Stimulated activated CD8-positive, alpha-beta memory T cell treated with anti-CD3 and anti-CD28 coated beads, Interleukin-12 subunit alpha, Interleukin-12 subunit beta, amount 100 ng/mL, for 4 hours (primary cell): Measurements from ENCODE around the gene SPOCK2.

Experiments
- DNase-seq: peaks from one replicate; pipeline ENCODE4 v3.0.0-alpha.2; 2020; ENCODE audit warnings: low read depth

The SPOCK2 gene

DNA sequence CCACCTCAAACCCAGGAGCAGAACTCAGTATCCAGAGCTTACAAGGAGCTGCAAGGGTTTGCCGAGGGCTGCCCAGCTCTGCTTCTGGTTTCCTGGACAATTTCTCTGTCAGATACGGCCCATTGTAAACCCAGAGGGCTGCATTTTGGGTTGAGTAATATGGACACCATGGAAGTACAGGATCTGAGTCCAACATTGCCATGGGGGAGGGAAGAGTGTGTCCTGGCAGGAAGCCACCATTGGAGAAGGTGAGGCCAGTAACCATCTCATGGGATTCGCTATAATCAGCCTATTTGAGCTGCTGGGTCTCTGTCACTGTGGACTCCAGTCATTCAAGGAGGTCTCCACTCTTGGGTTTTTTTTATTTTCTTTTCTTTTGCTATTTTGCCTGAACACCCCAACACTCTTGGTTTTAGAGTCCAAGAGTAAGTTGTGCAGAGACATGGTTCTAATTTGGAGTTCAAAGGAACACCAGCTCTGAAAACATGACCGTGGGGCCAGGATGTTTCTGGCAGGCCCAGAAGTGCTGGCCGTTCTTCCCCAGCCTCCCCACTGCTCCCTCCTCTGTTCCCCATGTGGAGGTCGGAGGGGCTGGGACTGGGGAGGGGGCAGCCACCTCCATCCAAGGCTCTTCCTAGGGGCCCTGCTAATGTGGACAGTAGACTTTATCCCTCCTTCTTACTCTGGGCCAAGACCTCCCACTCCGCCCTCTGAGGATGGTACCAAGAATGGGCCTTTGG, 77.9 kb downstream of the SPOCK2 start:
- DNase-seq, result no peak

DNA sequence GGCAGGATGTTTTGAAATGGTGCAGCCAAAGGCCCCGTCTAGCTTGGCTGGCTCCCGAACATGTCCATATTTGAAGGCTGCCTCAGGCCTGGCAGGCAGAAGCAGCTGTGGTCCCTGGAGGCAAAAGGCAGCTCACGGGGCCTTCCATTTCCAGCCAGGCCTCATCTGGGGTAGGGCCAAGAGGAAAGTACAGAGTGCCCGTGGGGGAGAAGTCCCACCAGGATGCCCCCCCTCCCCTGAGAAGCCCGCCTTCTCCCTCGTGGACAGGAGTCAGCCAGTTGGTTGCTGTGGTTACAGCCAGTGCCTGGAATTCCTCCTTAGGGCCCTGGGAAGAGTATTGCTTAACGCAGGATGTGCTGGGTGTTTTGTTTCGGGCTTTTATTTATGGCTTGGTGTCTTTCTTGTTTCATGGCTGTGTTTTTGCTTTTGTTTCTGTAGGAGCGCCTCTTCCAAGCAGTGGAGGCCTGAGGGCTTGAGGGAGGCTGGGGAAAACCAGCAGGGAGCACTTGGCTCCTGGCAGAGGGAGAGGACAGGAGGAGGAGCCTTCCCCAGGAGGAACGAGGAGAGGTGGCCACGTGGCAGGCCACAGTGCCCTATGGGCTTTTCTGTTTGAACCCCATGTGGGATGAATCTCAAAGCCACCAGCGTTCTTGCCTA, 78.8 kb downstream of the SPOCK2 start:
- DNase-seq, result no peak

DNA sequence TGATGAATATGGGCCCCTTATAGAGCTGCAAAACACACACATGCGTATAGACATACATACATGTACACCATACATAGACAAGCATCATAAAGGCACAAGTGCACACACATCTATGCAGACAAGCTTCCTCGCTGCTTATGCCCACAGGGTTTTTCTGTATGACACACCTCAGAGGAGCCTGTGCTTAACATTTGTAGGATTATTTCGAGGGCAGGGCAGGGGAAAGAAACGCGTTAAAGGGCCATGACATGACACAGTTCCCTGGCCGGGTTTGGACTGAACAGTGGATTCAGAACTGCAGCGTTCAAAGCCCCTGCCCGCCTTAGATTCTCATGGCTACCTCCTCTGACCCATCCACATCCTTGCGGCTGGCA, 79.3 kb downstream of the SPOCK2 start:
- no peak for DNase-seq
